Stimulated activated memory B cell treated with anti-CD40 and anti-IgM and Interleukin-4, amounts not matched to agents 10 μg/mL and 1 μg/mL and 100 μg/mL, for 72 hours (primary cell): ENCODE results near the gene KYNU.
"Not testable (repeated sequence)": the region's sequence is repeated elsewhere in the genome, so short reads cannot be mapped to it uniquely, and the experiment has no call there.

Experiments used
- ATAC-seq: fragments of 150-1000 bp; cut with Tn5 transposase; 2 replicates; pipeline ENCODE4 v1.10.0; 2021
- H3K27ac Mint-ChIP-seq: one replicate; pipeline ENCODE4 v1.8.0; 2022; ENCODE audit warnings: mild to moderate bottlenecking, mixed read lengths
- H3K27me3 Mint-ChIP-seq: one replicate; pipeline ENCODE4 v1.8.0; 2022; ENCODE audit warnings: mixed read lengths
- H3K36me3 Mint-ChIP-seq: one replicate; pipeline ENCODE4 v1.8.0; 2022; ENCODE audit warnings: mixed read lengths
- H3K4me1 Mint-ChIP-seq: one replicate; pipeline ENCODE4 v1.8.0; 2022; ENCODE audit warnings: mixed read lengths
- H3K4me3 Mint-ChIP-seq: one replicate; pipeline ENCODE4 v1.8.0; 2022; ENCODE audit warnings: mild to moderate bottlenecking, moderate library complexity, mixed read lengths
- H3K9me3 Mint-ChIP-seq: one replicate; pipeline ENCODE4 v1.8.0; 2022; ENCODE audit warnings: mixed read lengths

The KYNU gene

GRCh38 chr2:142879151-142879550 lies 1.7 kb downstream of the KYNU start:
- H3K9me3 Mint-ChIP-seq, result peaks cover 3% of the 10 kb centered on the region
- peaks cover 72% of the 10 kb centered on the region for H3K4me1 Mint-ChIP-seq
- H3K27me3 Mint-ChIP-seq, result no peaks in the 10 kb centered on the region
- no peak for ATAC-seq
- peak overlapping the region; percentile 95 for H3K27ac Mint-ChIP-seq
- peaks cover 32% of the 10 kb centered on the region for H3K36me3 Mint-ChIP-seq
- peak overlapping the region; percentile 78 for H3K4me3 Mint-ChIP-seq

GRCh38 chr2:142880279-142880678 lies 2.8 kb downstream of the KYNU start:
- Mint-ChIP-seq H3K36me3 (peaks cover 35% of the 10 kb centered on the region), H3K27ac (peak overlapping the region; percentile 95), H3K4me3 (peak overlapping the region; percentile 78), H3K9me3 (peaks cover 3% of the 10 kb centered on the region), H3K27me3 (no peaks in the 10 kb centered on the region), H3K4me1 (peaks cover 63% of the 10 kb centered on the region)
- ATAC-seq, result no peak

GRCh38 chr2:142881619-142882018 lies 4.2 kb downstream of the KYNU start:
- peak; percentile 62 for ATAC-seq
- Mint-ChIP-seq H3K36me3 (peaks cover 48% of the 10 kb centered on the region), H3K27ac (peak overlapping the region; percentile 95), H3K4me1 (peaks cover 54% of the 10 kb centered on the region), H3K9me3 (peaks cover 3% of the 10 kb centered on the region), H3K4me3 (peak overlapping the region; percentile 4), H3K27me3 (no peaks in the 10 kb centered on the region)

GRCh38 chr2:142882500-142882899 lies 5.0 kb downstream of the KYNU start:
- not testable (repeated sequence) for H3K27me3 Mint-ChIP-seq, ATAC-seq, H3K9me3 Mint-ChIP-seq, H3K4me3 Mint-ChIP-seq
- peaks cover 57% of the 10 kb centered on the region for H3K36me3 Mint-ChIP-seq
- H3K27ac Mint-ChIP-seq, result peak overlapping the region; percentile 95
- H3K4me1 Mint-ChIP-seq, result peaks cover 49% of the 10 kb centered on the region

- peaks cover 3% of the 10 kb centered on the region for H3K9me3 Mint-ChIP-seq
- H3K27ac Mint-ChIP-seq, result peak overlapping the region; percentile 40
- ATAC-seq, result no peak
- H3K27me3 Mint-ChIP-seq, result no peaks in the 10 kb centered on the region
- peaks cover 64% of the 10 kb centered on the region for H3K36me3 Mint-ChIP-seq
- H3K4me1 Mint-ChIP-seq, result peaks cover 53% of the 10 kb centered on the region
- H3K4me3 Mint-ChIP-seq, result peak overlapping the region; percentile 12
Measured at GRCh38 chr2:142883526-142883925, 6.1 kb downstream of the KYNU start.

GRCh38 chr2:142885543-142885942 lies 8.1 kb downstream of the KYNU start:
- Mint-ChIP-seq H3K27ac (no peak overlapping the region), H3K9me3 (peaks cover 3% of the 10 kb centered on the region), H3K27me3 (no peaks in the 10 kb centered on the region), H3K4me1 (peaks cover 52% of the 10 kb centered on the region), H3K4me3 (no peak overlapping the region), H3K36me3 (peaks cover 80% of the 10 kb centered on the region)
- no peak for ATAC-seq

- H3K27me3 Mint-ChIP-seq, result no peaks in the 10 kb centered on the region
- H3K36me3 Mint-ChIP-seq, result peaks cover 62% of the 10 kb centered on the region
- H3K27ac Mint-ChIP-seq, result peak overlapping the region; percentile 50
- H3K4me3 Mint-ChIP-seq, result no peak overlapping the region
- peak; percentile 91 for ATAC-seq
- H3K4me1 Mint-ChIP-seq, result peaks cover 67% of the 10 kb centered on the region
- no peaks in the 10 kb centered on the region for H3K9me3 Mint-ChIP-seq
Measured at GRCh38 chr2:142892715-142893114, 15.3 kb downstream of the KYNU start.

- Mint-ChIP-seq H3K27me3 (no peaks in the 10 kb centered on the region), H3K4me3 (no peak overlapping the region), H3K9me3 (no peaks in the 10 kb centered on the region), H3K4me1 (peaks cover 72% of the 10 kb centered on the region), H3K27ac (peak overlapping the region; percentile 50), H3K36me3 (peaks cover 65% of the 10 kb centered on the region)
- no peak for ATAC-seq
Measured at GRCh38 chr2:142893241-142893640, 15.8 kb downstream of the KYNU start.

- no peak for ATAC-seq
- Mint-ChIP-seq H3K36me3 (peaks cover 76% of the 10 kb centered on the region), H3K4me1 (peaks cover 77% of the 10 kb centered on the region), H3K27me3 (no peaks in the 10 kb centered on the region), H3K27ac (no peak overlapping the region), H3K4me3 (no peak overlapping the region), H3K9me3 (no peaks in the 10 kb centered on the region)
Measured at GRCh38 chr2:142897807-142898206, 20.3 kb downstream of the KYNU start.

- H3K9me3 Mint-ChIP-seq, ATAC-seq, H3K27me3 Mint-ChIP-seq, H3K4me3 Mint-ChIP-seq, H3K27ac Mint-ChIP-seq: not testable (repeated sequence)
- peaks cover 70% of the 10 kb centered on the region for H3K36me3 Mint-ChIP-seq
- peaks cover 71% of the 10 kb centered on the region for H3K4me1 Mint-ChIP-seq
Measured at GRCh38 chr2:142900327-142900726, 22.9 kb downstream of the KYNU start.

GRCh38 chr2:142901780-142902179 lies 24.3 kb downstream of the KYNU start:
- H3K4me1 Mint-ChIP-seq, result peaks cover 69% of the 10 kb centered on the region
- H3K36me3 Mint-ChIP-seq, result peaks cover 69% of the 10 kb centered on the region
- H3K9me3 Mint-ChIP-seq, result peaks cover 4% of the 10 kb centered on the region
- no peak for ATAC-seq
- H3K4me3 Mint-ChIP-seq, result no peak overlapping the region
- no peaks in the 10 kb centered on the region for H3K27me3 Mint-ChIP-seq
- peak overlapping the region; percentile 46 for H3K27ac Mint-ChIP-seq

- Mint-ChIP-seq H3K36me3 (peaks cover 71% of the 10 kb centered on the region), H3K27ac (peak overlapping the region; percentile 70), H3K4me1 (peaks cover 69% of the 10 kb centered on the region)
- not testable (repeated sequence) for H3K4me3 Mint-ChIP-seq, ATAC-seq, H3K27me3 Mint-ChIP-seq, H3K9me3 Mint-ChIP-seq
Measured at GRCh38 chr2:142903726-142904125, 26.3 kb downstream of the KYNU start.

- Mint-ChIP-seq H3K9me3 (peaks cover 9% of the 10 kb centered on the region), H3K36me3 (peaks cover 61% of the 10 kb centered on the region), H3K27ac (no peak overlapping the region), H3K4me3 (no peak overlapping the region), H3K27me3 (no peaks in the 10 kb centered on the region), H3K4me1 (peaks cover 59% of the 10 kb centered on the region)
- no peak for ATAC-seq
Measured at GRCh38 chr2:142907653-142908052, 30.2 kb downstream of the KYNU start.

- Mint-ChIP-seq H3K36me3 (peaks cover 38% of the 10 kb centered on the region), H3K4me1 (peaks cover 61% of the 10 kb centered on the region), H3K27ac (peak overlapping the region; percentile 94), H3K27me3 (no peaks in the 10 kb centered on the region), H3K4me3 (peak overlapping the region; percentile 76), H3K9me3 (peaks cover 6% of the 10 kb centered on the region)
- peak; percentile 94 for ATAC-seq
Measured at GRCh38 chr2:142914507-142915313, 37.2 kb downstream of the KYNU start.

GRCh38 chr2:142915502-142915901 lies 38.0 kb downstream of the KYNU start:
- peaks cover 6% of the 10 kb centered on the region for H3K9me3 Mint-ChIP-seq
- H3K4me3 Mint-ChIP-seq, result peak overlapping the region; percentile 76
- H3K27me3 Mint-ChIP-seq, result no peaks in the 10 kb centered on the region
- H3K36me3 Mint-ChIP-seq, result peaks cover 34% of the 10 kb centered on the region
- H3K27ac Mint-ChIP-seq, result peak overlapping the region; percentile 94
- peaks cover 56% of the 10 kb centered on the region for H3K4me1 Mint-ChIP-seq
- ATAC-seq, result no peak

- Mint-ChIP-seq H3K27ac (no peak overlapping the region), H3K36me3 (peaks cover 28% of the 10 kb centered on the region), H3K27me3 (no peaks in the 10 kb centered on the region), H3K4me3 (no peak overlapping the region), H3K9me3 (no peaks in the 10 kb centered on the region), H3K4me1 (peaks cover 31% of the 10 kb centered on the region)
- no peak for ATAC-seq
Measured at GRCh38 chr2:142918624-142919023, 41.2 kb downstream of the KYNU start.
